Liver (tissue), 9 donors: ENCODE measurements around the gene SPRN. TPM values are rescaled to one million over a fixed set of nuclear protein-coding genes. Genes with fewer than 3 reads are reported as not detected.
A peak's percentile ranks its signal among the peaks of the same experiment; 100 is the strongest.
"Not testable (repeated sequence)": the region's sequence is repeated elsewhere in the genome, so short reads cannot be mapped to it uniquely, and the experiment has no call there.

Source experiments
- DNase-seq: peaks from one replicate; pipeline ENCODE4 v3.0.0-alpha.2; 2017; ENCODE audit warnings: low spot score
- H3K27ac ChIP-seq, 2 donors: one replicate each; pipeline ENCODE4 v1.7.0; 2013; ENCODE audit warnings: inconsistent platforms in 2 of 2, low read length in 2 of 2, control low read depth in 1 of 2, low read depth in 1 of 2, mild to moderate bottlenecking in 1 of 2
- H3K27me3 ChIP-seq, 4 donors: one replicate each; pipeline versions ENCODE4 v1.6.1 to v1.7.0; 2013; ENCODE audit warnings: low read length in 3 of 4, inconsistent platforms in 1 of 4, mild to moderate bottlenecking in 1 of 4, moderate library complexity in 1 of 4; ENCODE audit not compliant: control insufficient read depth in 4 of 4, insufficient read depth in 4 of 4
- H3K36me3 ChIP-seq, 4 donors: one replicate each; pipeline versions ENCODE4 v1.6.1 to v1.7.0; 2013; ENCODE audit warnings: low read length in 3 of 4, mild to moderate bottlenecking in 3 of 4, low read depth in 1 of 4, moderate library complexity in 1 of 4; ENCODE audit not compliant: control insufficient read depth in 4 of 4, insufficient read depth in 3 of 4
- H3K4me1 ChIP-seq, 4 donors: one replicate each; pipeline versions ENCODE4 v1.6.1 to v1.7.0; 2013; ENCODE audit warnings: low read length in 3 of 4, mild to moderate bottlenecking in 3 of 4, moderate library complexity in 1 of 4; ENCODE audit not compliant: control insufficient read depth in 4 of 4, insufficient read depth in 4 of 4
- H3K4me3 ChIP-seq, 3 donors: one replicate each; pipeline versions ENCODE4 v1.6.1 to v1.7.0; 2013; ENCODE audit warnings: low read length in 3 of 3, control low read depth in 1 of 3, low read depth in 1 of 3, mild to moderate bottlenecking in 1 of 3
- H3K9ac ChIP-seq, 2 donors: one replicate each; pipeline ENCODE4 v1.7.0; 2013; ENCODE audit warnings: low read length in 2 of 2, mild to moderate bottlenecking in 2 of 2, moderate library complexity in 2 of 2, control low read depth in 1 of 2, low read depth in 1 of 2
- H3K9me3 ChIP-seq, 4 donors: one replicate each; pipeline versions ENCODE4 v1.6.1 to v1.7.0; 2013; ENCODE audit warnings: low read length in 3 of 4; ENCODE audit not compliant: control insufficient read depth in 4 of 4
- RAD21 ChIP-seq, 2 donors: IDR thresholded peaks; 2 replicates each; pipeline ENCODE4 v1.6.1; 2016; ENCODE audit warnings: antibody characterized with exemption in 2 of 2, mild to moderate bottlenecking in 2 of 2
- WGBS: extraction: QIAGEN DNeasy Blood & Tissue Kit; methylation state at CpG from one replicate; pipeline ENCODE4 v1.1.7; 2013; 5-methylcytosine and 5-hydroxymethylcytosine counted together
- polyA plus RNA-seq, 2 donors: library from polyadenylated mRNA; stranded (reverse) in 1 of 2; unstranded in 1 of 2; fragments of 200-250 nt in 1 of 2; fragments of >200 nt in 1 of 2; fragmentation: Nextera tagmentation in 1 of 2; extraction: Ambion mirVana in 1 of 2; gene quantifications; one replicate each; pipeline versions ENCODE4 v1.2.1 to v1.2.3, GENCODE V29; 2013 to 2015
- total RNA-seq, 2 donors: library from RNA; depleted of rRNA; stranded (reverse); fragments of >200 nt; gene quantifications; one replicate each; pipeline ENCODE4 v1.2.3, GENCODE V29; 2014
- TF ChIP-seq, protein P1 (sequence below): IDR thresholded peaks from 2 replicates; pipeline ENCODE4 v1.6.1; 2016; ENCODE audit warnings: antibody characterized with exemption, mild to moderate bottlenecking
- TF ChIP-seq, protein P2 (sequence below): fragments of 150-350 bp; IDR thresholded peaks from 2 replicates; pipeline ENCODE4 v1.5.1; 2017; ENCODE audit warnings: improper control_type of control experiment, low read depth, low read length; ENCODE audit not compliant: missing input control
- donor health status: healthy.
- donor health status: healthy.
- donor health status: healthy.
- donor health status: healthy.
- donor health status: healthy.

The SPRN gene
- total and polyA plus RNA-seq, 4 donors = 1.3 to 36.4 TPM; not detected in 2

DNA sequence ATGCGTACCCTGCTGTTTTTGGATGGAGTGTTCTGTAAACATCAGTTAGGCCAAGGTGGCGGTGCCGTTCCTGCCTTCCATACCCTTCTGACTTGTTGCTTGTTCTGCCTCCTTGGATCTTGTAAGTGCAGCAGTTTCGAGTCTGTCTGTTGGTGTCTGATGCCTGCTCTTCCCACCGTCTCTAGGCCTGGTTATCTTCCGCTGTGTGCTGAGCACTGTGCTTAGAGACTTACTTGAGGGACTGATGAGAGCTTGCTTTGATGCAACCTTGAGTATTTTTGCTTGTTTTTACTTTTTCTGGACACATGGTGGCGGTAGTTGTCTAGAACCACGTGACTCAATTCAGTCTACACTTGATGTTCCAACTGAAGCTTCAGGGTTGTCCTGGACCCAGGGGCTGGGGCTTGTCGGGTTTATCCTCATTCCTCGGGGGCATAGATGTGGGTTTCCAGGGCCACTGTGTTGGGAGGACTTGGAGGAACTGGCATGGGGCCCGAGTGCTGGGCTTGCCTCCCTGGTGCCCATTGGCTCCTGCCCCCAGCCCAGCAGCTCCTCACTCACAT lies 14.4 kb upstream of the SPRN start:
- H3K9ac ChIP-seq = no peak overlapping the region
- TF ChIP-seq RAD21 (IDR thresholded peaks at IDR 0.05) = peak in 1 of 2 donors; percentile 73
- TF ChIP-seq, protein P1, sequence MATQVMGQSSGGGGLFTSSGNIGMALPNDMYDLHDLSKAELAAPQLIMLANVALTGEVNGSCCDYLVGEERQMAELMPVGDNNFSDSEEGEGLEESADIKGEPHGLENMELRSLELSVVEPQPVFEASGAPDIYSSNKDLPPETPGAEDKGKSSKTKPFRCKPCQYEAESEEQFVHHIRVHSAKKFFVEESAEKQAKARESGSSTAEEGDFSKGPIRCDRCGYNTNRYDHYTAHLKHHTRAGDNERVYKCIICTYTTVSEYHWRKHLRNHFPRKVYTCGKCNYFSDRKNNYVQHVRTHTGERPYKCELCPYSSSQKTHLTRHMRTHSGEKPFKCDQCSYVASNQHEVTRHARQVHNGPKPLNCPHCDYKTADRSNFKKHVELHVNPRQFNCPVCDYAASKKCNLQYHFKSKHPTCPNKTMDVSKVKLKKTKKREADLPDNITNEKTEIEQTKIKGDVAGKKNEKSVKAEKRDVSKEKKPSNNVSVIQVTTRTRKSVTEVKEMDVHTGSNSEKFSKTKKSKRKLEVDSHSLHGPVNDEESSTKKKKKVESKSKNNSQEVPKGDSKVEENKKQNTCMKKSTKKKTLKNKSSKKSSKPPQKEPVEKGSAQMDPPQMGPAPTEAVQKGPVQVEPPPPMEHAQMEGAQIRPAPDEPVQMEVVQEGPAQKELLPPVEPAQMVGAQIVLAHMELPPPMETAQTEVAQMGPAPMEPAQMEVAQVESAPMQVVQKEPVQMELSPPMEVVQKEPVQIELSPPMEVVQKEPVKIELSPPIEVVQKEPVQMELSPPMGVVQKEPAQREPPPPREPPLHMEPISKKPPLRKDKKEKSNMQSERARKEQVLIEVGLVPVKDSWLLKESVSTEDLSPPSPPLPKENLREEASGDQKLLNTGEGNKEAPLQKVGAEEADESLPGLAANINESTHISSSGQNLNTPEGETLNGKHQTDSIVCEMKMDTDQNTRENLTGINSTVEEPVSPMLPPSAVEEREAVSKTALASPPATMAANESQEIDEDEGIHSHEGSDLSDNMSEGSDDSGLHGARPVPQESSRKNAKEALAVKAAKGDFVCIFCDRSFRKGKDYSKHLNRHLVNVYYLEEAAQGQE = no peak
- TF ChIP-seq, protein P2, sequence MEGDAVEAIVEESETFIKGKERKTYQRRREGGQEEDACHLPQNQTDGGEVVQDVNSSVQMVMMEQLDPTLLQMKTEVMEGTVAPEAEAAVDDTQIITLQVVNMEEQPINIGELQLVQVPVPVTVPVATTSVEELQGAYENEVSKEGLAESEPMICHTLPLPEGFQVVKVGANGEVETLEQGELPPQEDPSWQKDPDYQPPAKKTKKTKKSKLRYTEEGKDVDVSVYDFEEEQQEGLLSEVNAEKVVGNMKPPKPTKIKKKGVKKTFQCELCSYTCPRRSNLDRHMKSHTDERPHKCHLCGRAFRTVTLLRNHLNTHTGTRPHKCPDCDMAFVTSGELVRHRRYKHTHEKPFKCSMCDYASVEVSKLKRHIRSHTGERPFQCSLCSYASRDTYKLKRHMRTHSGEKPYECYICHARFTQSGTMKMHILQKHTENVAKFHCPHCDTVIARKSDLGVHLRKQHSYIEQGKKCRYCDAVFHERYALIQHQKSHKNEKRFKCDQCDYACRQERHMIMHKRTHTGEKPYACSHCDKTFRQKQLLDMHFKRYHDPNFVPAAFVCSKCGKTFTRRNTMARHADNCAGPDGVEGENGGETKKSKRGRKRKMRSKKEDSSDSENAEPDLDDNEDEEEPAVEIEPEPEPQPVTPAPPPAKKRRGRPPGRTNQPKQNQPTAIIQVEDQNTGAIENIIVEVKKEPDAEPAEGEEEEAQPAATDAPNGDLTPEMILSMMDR = peak; percentile 30
- H3K36me3 ChIP-seq = no peaks in the 10 kb centered on the region
- no peaks in the 10 kb centered on the region for H3K9me3 ChIP-seq
- H3K27ac ChIP-seq = no peak overlapping the region
- H3K4me3 ChIP-seq = no peak overlapping the region
- 69% methylated on average over 11 of the region's 11 CpGs for WGBS
- no peaks in the 10 kb centered on the region for H3K27me3 ChIP-seq
- DNase-seq = no peak
- H3K4me1 ChIP-seq = peaks cover 0 to 7% (median 6%) of the 10 kb centered on the region in 4 donors

DNA sequence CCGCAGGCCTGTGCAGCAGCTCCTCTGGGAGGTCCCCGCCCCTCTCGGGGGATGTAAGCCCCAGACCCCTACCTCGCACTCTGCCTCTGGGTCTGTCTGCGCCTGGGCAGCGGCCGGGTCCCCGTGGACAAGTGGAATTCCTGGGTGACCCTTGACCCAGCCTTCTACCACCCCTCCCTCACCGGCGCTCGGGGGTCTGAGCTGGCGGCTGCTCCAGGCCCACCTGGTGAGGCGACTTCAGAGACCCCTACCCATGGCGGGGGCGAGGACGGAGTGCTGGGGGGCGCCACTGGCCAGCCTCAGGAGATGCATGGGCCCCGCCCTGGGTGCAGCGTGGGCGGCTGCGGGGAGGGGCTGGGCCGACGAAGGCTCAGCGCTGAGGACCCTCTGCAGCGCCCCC lies 8.4 kb upstream of the SPRN start:
- not testable (repeated sequence) for H3K36me3 ChIP-seq, H3K4me3 ChIP-seq, H3K27me3 ChIP-seq, H3K4me1 ChIP-seq, H3K27ac ChIP-seq, H3K9me3 ChIP-seq, DNase-seq, H3K9ac ChIP-seq
- WGBS = 67% methylated on average over 6 of the region's 25 CpGs

DNA sequence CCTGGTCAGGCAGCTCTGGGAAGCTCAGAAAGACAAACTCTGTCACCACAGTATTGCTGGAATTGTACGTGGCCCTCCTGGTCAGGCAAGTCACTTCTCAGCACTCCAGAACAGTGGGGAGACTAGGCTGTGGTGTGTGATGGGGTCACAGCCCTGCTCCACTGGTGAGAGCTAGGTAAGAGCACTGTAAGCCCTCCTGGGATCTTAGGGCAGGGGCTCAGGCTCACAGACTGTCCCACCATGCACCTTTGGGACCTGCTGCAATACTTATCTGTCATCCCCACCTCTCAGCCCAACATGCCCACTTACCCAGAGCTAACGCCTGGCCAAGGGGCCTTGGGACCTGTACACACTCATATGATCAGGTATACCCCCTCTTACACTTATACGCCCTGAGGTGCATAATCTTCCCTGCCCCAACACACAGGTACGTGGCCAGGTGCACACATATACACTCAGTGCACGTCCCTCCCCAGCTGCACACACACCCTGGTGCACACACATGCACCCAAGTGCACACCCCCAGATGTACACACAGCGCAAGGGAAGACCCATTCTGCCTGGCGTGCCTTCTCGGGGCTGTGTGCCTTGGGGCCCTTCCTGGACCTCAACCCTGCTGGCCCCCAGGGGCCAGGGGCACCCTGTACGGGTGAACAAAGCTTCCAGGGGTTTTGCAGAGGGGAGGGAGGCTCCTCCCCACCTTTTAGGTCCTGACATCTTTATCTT lies 7.6 kb upstream of the SPRN start:
- not testable (repeated sequence) for H3K9ac ChIP-seq, H3K9me3 ChIP-seq, DNase-seq, H3K4me3 ChIP-seq, H3K27me3 ChIP-seq, H3K27ac ChIP-seq, H3K36me3 ChIP-seq, H3K4me1 ChIP-seq
- WGBS = 79% methylated on average over 6 of the region's 9 CpGs

DNA sequence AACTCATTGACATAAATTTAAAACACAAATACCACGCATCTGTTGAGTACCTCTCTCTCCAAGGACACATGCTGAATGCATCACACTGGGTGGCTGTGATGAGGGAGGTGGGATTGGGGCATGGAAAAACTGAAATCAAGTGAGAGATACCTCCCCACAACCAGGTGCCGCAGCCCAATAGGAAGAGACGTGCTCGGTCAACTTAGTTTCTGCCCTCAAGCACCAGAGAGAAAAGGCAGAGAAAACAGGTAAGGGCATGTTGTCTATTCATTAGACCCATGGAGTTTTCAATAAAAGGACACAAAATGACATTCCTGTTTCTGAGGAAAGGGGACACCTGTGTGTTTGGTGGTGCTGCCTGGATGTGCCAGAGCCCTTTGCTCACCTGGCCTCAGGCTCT lies 5.1 kb upstream of the SPRN start:
- WGBS = 86% methylated on average over 4 of the region's 4 CpGs

DNA sequence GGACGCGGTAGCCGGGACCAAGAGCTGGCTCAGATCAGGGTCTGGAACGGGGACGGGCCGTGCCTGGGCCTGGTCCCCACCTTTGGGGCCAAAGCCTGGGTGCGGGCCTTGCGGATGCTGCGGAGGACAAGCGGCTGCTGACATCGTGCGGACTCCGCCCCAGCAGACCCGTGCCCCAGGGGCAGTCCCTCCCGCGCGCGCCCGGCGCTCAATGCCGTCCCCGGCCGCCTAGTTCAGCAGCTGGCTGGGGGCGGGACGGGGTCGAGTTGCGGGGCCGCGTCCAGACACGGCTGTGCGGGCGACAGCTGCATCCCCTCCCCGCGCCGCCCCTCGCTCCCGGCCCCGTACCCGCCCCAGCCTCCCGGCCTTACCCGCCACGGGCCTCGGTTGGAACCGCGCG lies 323 bp downstream of the SPRN start:
- not testable (repeated sequence) for H3K9me3 ChIP-seq, H3K9ac ChIP-seq, H3K27ac ChIP-seq, DNase-seq, H3K4me3 ChIP-seq, H3K36me3 ChIP-seq, H3K4me1 ChIP-seq, H3K27me3 ChIP-seq
- WGBS = no CpG with 5 or more reads among the region's 46 CpGs

More for the DNA sequence above, 5.1 kb upstream of the SPRN start:
- not testable (repeated sequence) for H3K27ac ChIP-seq, H3K4me1 ChIP-seq, H3K36me3 ChIP-seq, H3K4me3 ChIP-seq, H3K9me3 ChIP-seq, H3K9ac ChIP-seq, H3K27me3 ChIP-seq, DNase-seq
